OCI-LY1 (cell line): Measurements from ENCODE around the gene HS3ST3B1.

Experiments
- EZH2 ChIP-seq: fragments of 200-600 bp; sonication (generic), shearing (Covaris generic); IDR thresholded peaks from 2 replicates; pipeline ENCODE4 v1.8.0; 2017; ENCODE audit warnings: borderline replicate concordance, mixed run types, mild to moderate bottlenecking, antibody characterized with exemption, low read length, moderate library complexity, mixed read lengths
- TF ChIP-seq, protein P1 (sequence below): fragments of 200-600 bp; sonication (generic), shearing (Covaris generic); IDR thresholded peaks from 2 replicates; pipeline ENCODE4 v1.5.1; 2017; ENCODE audit warnings: mild to moderate bottlenecking, antibody characterized with exemption, low read length, moderate library complexity, mixed read lengths

DNA sequence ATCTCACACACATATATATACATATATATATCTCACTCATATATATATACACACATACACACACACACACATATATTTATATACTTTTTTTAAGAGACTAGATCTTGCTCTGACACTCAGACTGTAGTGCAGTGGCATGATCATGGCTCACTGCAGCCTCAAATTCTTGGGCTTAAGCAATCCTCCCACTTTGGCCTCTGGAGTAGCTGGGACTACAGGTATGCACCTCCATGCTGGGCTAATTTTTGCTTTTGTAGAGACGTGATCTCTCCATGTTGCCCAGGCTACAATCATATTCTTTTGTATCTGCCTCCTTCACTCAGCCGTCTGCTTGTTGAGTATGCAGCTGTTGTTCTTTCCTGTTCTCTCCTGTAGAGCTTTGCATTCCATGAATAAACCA, 60.6 kb downstream of the HS3ST3B1 start:
- TF ChIP-seq, protein P1, sequence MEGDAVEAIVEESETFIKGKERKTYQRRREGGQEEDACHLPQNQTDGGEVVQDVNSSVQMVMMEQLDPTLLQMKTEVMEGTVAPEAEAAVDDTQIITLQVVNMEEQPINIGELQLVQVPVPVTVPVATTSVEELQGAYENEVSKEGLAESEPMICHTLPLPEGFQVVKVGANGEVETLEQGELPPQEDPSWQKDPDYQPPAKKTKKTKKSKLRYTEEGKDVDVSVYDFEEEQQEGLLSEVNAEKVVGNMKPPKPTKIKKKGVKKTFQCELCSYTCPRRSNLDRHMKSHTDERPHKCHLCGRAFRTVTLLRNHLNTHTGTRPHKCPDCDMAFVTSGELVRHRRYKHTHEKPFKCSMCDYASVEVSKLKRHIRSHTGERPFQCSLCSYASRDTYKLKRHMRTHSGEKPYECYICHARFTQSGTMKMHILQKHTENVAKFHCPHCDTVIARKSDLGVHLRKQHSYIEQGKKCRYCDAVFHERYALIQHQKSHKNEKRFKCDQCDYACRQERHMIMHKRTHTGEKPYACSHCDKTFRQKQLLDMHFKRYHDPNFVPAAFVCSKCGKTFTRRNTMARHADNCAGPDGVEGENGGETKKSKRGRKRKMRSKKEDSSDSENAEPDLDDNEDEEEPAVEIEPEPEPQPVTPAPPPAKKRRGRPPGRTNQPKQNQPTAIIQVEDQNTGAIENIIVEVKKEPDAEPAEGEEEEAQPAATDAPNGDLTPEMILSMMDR = no peak
- no peak for TF ChIP-seq EZH2
